Kidney (tissue), 14 donors: Measurements from ENCODE around the gene PTPN1. TPM values are rescaled to one million over a fixed set of nuclear protein-coding genes. Genes with fewer than 3 reads are reported as not detected.

Experiments used
- DNase-seq, 5 donors: peaks; one replicate each; pipeline ENCODE4 v3.0.0-alpha.2; 2013 to 2020
- FAIRE-seq: peaks from 2 replicates; lab custom pipeline; 2012; peaks lifted over from hg19 to GRCh38; lab: Jason Lieb, UNC
- H3K27ac ChIP-seq, 2 donors: one replicate each; pipeline ENCODE4 v1.7.0; 2013; ENCODE audit warnings: low read depth in 2 of 2, low read length in 2 of 2, inconsistent platforms in 1 of 2
- H3K27me3 ChIP-seq: one replicate; pipeline ENCODE4 v1.7.1; 2013; ENCODE audit warnings: low read length, inconsistent platforms; ENCODE audit not compliant: control insufficient read depth, insufficient read depth
- H3K36me3 ChIP-seq, 3 donors: one replicate each; pipeline versions ENCODE4 v1.7.0 to v1.7.1; 2013; ENCODE audit warnings: low read length in 3 of 3, control low read depth in 1 of 3, inconsistent platforms in 1 of 3; ENCODE audit not compliant: insufficient read depth in 3 of 3, control insufficient read depth in 2 of 3
- H3K4me1 ChIP-seq, 3 donors: one replicate each; pipeline versions ENCODE4 v1.7.0 to v1.7.1; 2013; ENCODE audit warnings: low read length in 3 of 3, inconsistent platforms in 1 of 3, low read depth in 1 of 3; ENCODE audit not compliant: control insufficient read depth in 2 of 3, insufficient read depth in 2 of 3
- H3K4me3 ChIP-seq, 3 donors: one replicate each; pipeline versions ENCODE4 v1.7.0 to v1.8.1; 2013; ENCODE audit warnings: low read length in 3 of 3, control low read depth in 1 of 3, inconsistent platforms in 1 of 3
- H3K9ac ChIP-seq, 3 donors: one replicate each; pipeline versions ENCODE4 v1.7.0 to v1.7.1; 2013; ENCODE audit warnings: low read length in 3 of 3, control low read depth in 1 of 3, inconsistent platforms in 1 of 3
- H3K9me3 ChIP-seq, 3 donors: one replicate each; pipeline versions ENCODE4 v1.7.0 to v1.7.1; 2013; ENCODE audit warnings: low read length in 3 of 3, control low read depth in 1 of 3, inconsistent platforms in 1 of 3; ENCODE audit not compliant: control insufficient read depth in 2 of 3, insufficient read depth in 1 of 3
- CTCF ChIP-seq: IDR thresholded peaks from 3 replicates; pipeline ENCODE4 v1.5.1; 2012; ENCODE audit warnings: mild to moderate bottlenecking, moderate library complexity, borderline replicate concordance; ENCODE audit not compliant: insufficient read depth; ENCODE audit errors: extremely low read depth
- intact Hi-C: fragments of 100-400 bp; cut with DNase I; formaldehyde crosslinking; loops from one replicate; pipeline ENCODE4 v1.11.1; 2022
- polyA plus RNA-seq: library from polyadenylated mRNA; stranded (reverse); fragments of 350-450 nt; fragmentation: Illumina TruSeq; extraction: RNeasy Lipid Tissue Mini Kit (QIAGEN cat#74804); gene quantifications from one replicate; pipeline ENCODE4 v1.2.3, GENCODE V29; 2014; ENCODE audit warnings: low read depth, low replicate concordance; ENCODE audit not compliant: insufficient read depth
- total RNA-seq: library from RNA; stranded (reverse); fragmentation: NEBNext Ultra II Directional; extraction: Animal tissue kit (Norgen Biotek cat#: 25700); gene quantifications from one replicate; pipeline ENCODE4 v1.2.1, GENCODE V29; 2021
- donor health status: control.
- donor health status: control.
- donor health status: control.
- donor health status: control.
- donor health status: control.
- donor health status: DM: yes; HTN: yes; CAD: no.
- donor health status: Normal renal cell carcinoma (clear cell type).

The PTPN1 gene
- total and polyA plus RNA-seq, 2 donors from 2014 or later, result 29.6 to 80.4 TPM

- Histone ChIP-seq H3K36me3 (peaks cover 0 to 25% (median 15%) of the 10 kb centered on the region in 3 donors), H3K4me1 (peaks cover 0 to 14% (median 12%) of the 10 kb centered on the region in 3 donors), H3K9me3 (no peaks in the 10 kb centered on the region), H3K9ac (no peak overlapping the region), H3K27ac (peak overlapping the region in 1 of 2 donors; percentile 20), H3K27me3 (no peaks in the 10 kb centered on the region), H3K4me3 (no peak overlapping the region)
- intact Hi-C loops, result no loop called here
- no peak for TF ChIP-seq CTCF
- FAIRE-seq, result no peak
- DNase-seq, result no peak
These were observed 50.7 kb downstream of the PTPN1 start for GRCh38 chr20:50560867-50561266.

- TF ChIP-seq CTCF, result no peak
- H3K27me3 ChIP-seq, result no peaks in the 10 kb centered on the region
- peaks cover 0 to 14% (median 12%) of the 10 kb centered on the region in 3 donors for H3K4me1 ChIP-seq
- no peaks in the 10 kb centered on the region for H3K9me3 ChIP-seq
- H3K4me3 ChIP-seq, result no peak overlapping the region
- DNase-seq, result peak in 2 of 5 donors; percentile 36 to 50
- H3K27ac ChIP-seq, result peak overlapping the region; percentile 20 to 40
- intact Hi-C loops, result no loop called here
- peaks cover 0 to 25% (median 15%) of the 10 kb centered on the region in 3 donors for H3K36me3 ChIP-seq
- no peak overlapping the region for H3K9ac ChIP-seq
- FAIRE-seq, result no peak
These were observed 51.3 kb downstream of the PTPN1 start for GRCh38 chr20:50561379-50562078.

GRCh38 chr20:50562262-50562701 lies 52.1 kb downstream of the PTPN1 start:
- DNase-seq (no peak), FAIRE-seq (no peak)
- peak overlapping the region; percentile 20 to 40 for H3K27ac ChIP-seq
- TF ChIP-seq CTCF, result no peak
- H3K36me3 ChIP-seq, result peaks cover 0 to 25% (median 15%) of the 10 kb centered on the region in 3 donors
- no peak overlapping the region for H3K9ac ChIP-seq
- H3K9me3 ChIP-seq, result no peaks in the 10 kb centered on the region
- intact Hi-C loops, result no loop called here
- H3K4me3 ChIP-seq, result no peak overlapping the region
- H3K27me3 ChIP-seq, result no peaks in the 10 kb centered on the region
- H3K4me1 ChIP-seq, result peaks cover 0 to 14% (median 12%) of the 10 kb centered on the region in 3 donors
